CD14-positive monocyte (primary cell): ENCODE measurements around the gene CTSA. TPM values are rescaled to one million over a fixed set of nuclear protein-coding genes. Genes with fewer than 3 reads are reported as not detected.

Source experiments
- DNase-seq, 3 donors: peaks; one replicate each; pipeline ENCODE4 v3.0.0-alpha.2; 2011 to 2022
- H2AFZ ChIP-seq: 2 replicates; pipeline ENCODE4 v1.6.0; 2012; ENCODE audit warnings: mild to moderate bottlenecking, low read depth, low read length, inconsistent platforms; ENCODE audit not compliant: insufficient read depth, poor library complexity, severe bottlenecking
- H3K27ac ChIP-seq, 2 donors: 1 replicate in 1 of 2; 2 replicates in 1 of 2; pipeline ENCODE4 v1.5.1; 2012 to 2013; ENCODE audit warnings: low read length in 2 of 2, control low read depth in 1 of 2, inconsistent platforms in 1 of 2, low read depth in 1 of 2, mild to moderate bottlenecking in 1 of 2
- H3K27me3 ChIP-seq, 2 donors: one replicate each; pipeline versions ENCODE4 v1.6.0 to v1.6.1; 2011 to 2013; ENCODE audit warnings: low read length in 2 of 2; ENCODE audit not compliant: control insufficient read depth in 2 of 2, insufficient read depth in 2 of 2
- H3K36me3 ChIP-seq, 2 donors: replicated peaks in 1 of 2; 1 replicate in 1 of 2; 2 replicates in 1 of 2; pipeline versions ENCODE4 v1.5.1 to v1.6.1; 2012 to 2013; ENCODE audit warnings: low read length in 2 of 2, control low read depth in 1 of 2, inconsistent platforms in 1 of 2, mild to moderate bottlenecking in 1 of 2; ENCODE audit not compliant: insufficient read depth in 2 of 2, control insufficient read depth in 1 of 2
- H3K4me1 ChIP-seq, 2 donors: 1 replicate in 1 of 2; 2 replicates in 1 of 2; pipeline versions ENCODE4 v1.5.1 to v1.6.1; 2012 to 2013; ENCODE audit warnings: low read length in 2 of 2, control low read depth in 1 of 2, inconsistent platforms in 1 of 2, mild to moderate bottlenecking in 1 of 2, moderate library complexity in 1 of 2; ENCODE audit not compliant: insufficient read depth in 2 of 2, control insufficient read depth in 1 of 2
- H3K4me2 ChIP-seq: replicated peaks from 2 replicates; pipeline ENCODE3; 2012; ENCODE audit warnings: low read length, moderate library complexity, mild to moderate bottlenecking; ENCODE audit not compliant: poor library complexity, severe bottlenecking; ENCODE audit errors: extremely low read depth
- H3K4me3 ChIP-seq, 3 experiments: fragments of 200-600 bp in 1 of 3; sonication (generic) in 1 of 3; replicated peaks in 1 of 3; 1 replicate in 2 of 3; 2 replicates in 1 of 3; pipeline ENCODE4 v1.5.1; 2011 to 2013; ENCODE audit warnings: low read length in 3 of 3, mild to moderate bottlenecking in 3 of 3, control low read depth in 2 of 3, low read depth in 2 of 3, inconsistent platforms in 1 of 3, moderate library complexity in 1 of 3
- H3K79me2 ChIP-seq: 2 replicates; pipeline ENCODE4 v1.6.0; 2012; ENCODE audit warnings: mild to moderate bottlenecking, control low read depth, inconsistent platforms, low read length, moderate library complexity; ENCODE audit not compliant: insufficient read depth
- H3K9ac ChIP-seq: 2 replicates; pipeline ENCODE4 v1.6.0; 2017; ENCODE audit warnings: low read length, mild to moderate bottlenecking; ENCODE audit not compliant: insufficient read depth, poor library complexity, severe bottlenecking
- H3K9me3 ChIP-seq, 2 donors: replicated peaks in 1 of 2; 1 replicate in 1 of 2; 2 replicates in 1 of 2; pipeline versions ENCODE4 v1.5.1 to v1.6.1; 2012 to 2013; ENCODE audit warnings: low read length in 2 of 2, control low read depth in 1 of 2; ENCODE audit not compliant: control insufficient read depth in 1 of 2, insufficient read depth in 1 of 2
- H4K20me1 ChIP-seq: 2 replicates; pipeline ENCODE4 v1.6.0; 2012; ENCODE audit warnings: mild to moderate bottlenecking, low read length, control low read depth, moderate library complexity; ENCODE audit not compliant: insufficient read depth
- H3K27ac Mint-ChIP-seq, 7 donors: one replicate each; pipeline ENCODE4 v1.8.0; 2020; ENCODE audit warnings: mild to moderate bottlenecking in 7 of 7, mixed read lengths in 7 of 7, moderate library complexity in 6 of 7, inconsistent platforms in 2 of 7
- H3K27me3 Mint-ChIP-seq, 3 donors: one replicate each; pipeline ENCODE4 v1.8.0; 2021 to 2022; ENCODE audit warnings: low read depth in 3 of 3, mild to moderate bottlenecking in 3 of 3, mixed read lengths in 3 of 3, moderate library complexity in 3 of 3, inconsistent platforms in 1 of 3
- H3K36me3 Mint-ChIP-seq, 2 donors: one replicate each; pipeline ENCODE4 v1.8.0; 2020; ENCODE audit warnings: mixed read lengths in 2 of 2, inconsistent platforms in 1 of 2, mild to moderate bottlenecking in 1 of 2
- H3K4me1 Mint-ChIP-seq: one replicate; pipeline ENCODE4 v1.8.0; 2020; ENCODE audit warnings: mild to moderate bottlenecking, mixed read lengths
- H3K4me3 Mint-ChIP-seq, 2 donors: one replicate each; pipeline ENCODE4 v1.8.0; 2020; ENCODE audit warnings: mild to moderate bottlenecking in 2 of 2, mixed read lengths in 2 of 2, moderate library complexity in 1 of 2
- H3K9me3 Mint-ChIP-seq, 7 donors: one replicate each; pipeline ENCODE4 v1.8.0; 2020 to 2022; ENCODE audit warnings: mixed read lengths in 7 of 7, mild to moderate bottlenecking in 6 of 7, moderate library complexity in 6 of 7, inconsistent platforms in 2 of 7
- CTCF ChIP-seq: fragments of 200-600 bp; IDR thresholded peaks from one replicate; pipeline ENCODE4 v1.8.0; 2022; ENCODE audit warnings: antibody characterized with exemption, mild to moderate bottlenecking
- WGBS: methylation state at CpG from one replicate; pipeline ENCODE4 v1.1.5; 2013; ENCODE audit warnings: missing lambda C conversion rate; ENCODE audit not compliant: insufficient coverage; 5-methylcytosine and 5-hydroxymethylcytosine counted together
- intact Hi-C, 2 donors: fragments of 100-400 bp; cut with micrococcal nuclease; formaldehyde crosslinking; loops; one replicate each; pipeline versions ENCODE4 v1.15.0 to v1.15.1; 2023
- polyA plus RNA-seq, 3 donors: library from polyadenylated mRNA; depleted of rRNA in 1 of 3; unstranded in 2 of 3; stranded (reverse) in 1 of 3; fragments of 300-500 nt in 2 of 3; fragments of >200 nt in 1 of 3; fragmentation: Illumina TruSeq in 2 of 3; gene quantifications; 1 replicate in 2 of 3; 2 replicates in 1 of 3; pipeline ENCODE4 v1.2.3, GENCODE V29; 2012 to 2021

The CTSA gene
- polyA plus RNA-seq, 3 donors, result 279 to 489 (median 366) TPM

- H3K9me3 Mint-ChIP-seq, result no peaks in the 10 kb centered on the region
- H3K9me3 ChIP-seq, result no peaks in the 10 kb centered on the region
- peaks cover 31% of the 10 kb centered on the region for H3K79me2 ChIP-seq
- DNase-seq, result no peak
- H3K4me1 ChIP-seq, result peaks cover 11 to 18% of the 10 kb centered on the region in 2 donors
- no peaks in the 10 kb centered on the region for H4K20me1 ChIP-seq
- H3K36me3 Mint-ChIP-seq, result peaks cover 2 to 9% of the 10 kb centered on the region in 2 donors
- H3K4me2 ChIP-seq, result no peak overlapping the region
- 100% methylated on average over 1 of the region's 7 CpGs for WGBS
- H3K9ac ChIP-seq, result no peak overlapping the region
- peaks cover 0 to 2% (median 0%) of the 10 kb centered on the region in 3 donors for H3K27me3 Mint-ChIP-seq
- no peaks in the 10 kb centered on the region for H3K36me3 ChIP-seq
- intact Hi-C loops, result no loop called here
- no peak for TF ChIP-seq CTCF
- no peak overlapping the region for H3K27ac Mint-ChIP-seq
- H2AFZ ChIP-seq, result no peak overlapping the region
- H3K27ac ChIP-seq, result no peak overlapping the region
- no peak overlapping the region for H3K4me3 Mint-ChIP-seq
- H3K4me1 Mint-ChIP-seq, result peaks cover 22% of the 10 kb centered on the region
- no peaks in the 10 kb centered on the region for H3K27me3 ChIP-seq
- H3K4me3 ChIP-seq, result no peak overlapping the region
Measured at GRCh38 chr20:45861221-45862075, 29.7 kb upstream of the CTSA start.

GRCh38 chr20:45863543-45864470 is 27.3 kb upstream of the CTSA start:
- Mint-ChIP-seq H3K4me3 (no peak overlapping the region), H3K9me3 (no peaks in the 10 kb centered on the region), H3K27ac (peak overlapping the region in 1 of 7 donors; percentile 16), H3K27me3 (peaks cover 0 to 4% (median 0%) of the 10 kb centered on the region in 3 donors), H3K36me3 (peaks cover 2 to 11% of the 10 kb centered on the region in 2 donors), H3K4me1 (peaks cover 7% of the 10 kb centered on the region)
- no peak for TF ChIP-seq CTCF
- Histone ChIP-seq H3K4me2 (no peak overlapping the region), H3K27ac (no peak overlapping the region), H3K4me1 (no peaks in the 10 kb centered on the region), H2AFZ (no peak overlapping the region), H3K79me2 (peaks cover 14% of the 10 kb centered on the region), H3K36me3 (no peaks in the 10 kb centered on the region), H3K4me3 (no peak overlapping the region), H3K9me3 (no peaks in the 10 kb centered on the region), H3K9ac (no peak overlapping the region), H3K27me3 (no peaks in the 10 kb centered on the region), H4K20me1 (no peaks in the 10 kb centered on the region)
- 92% methylated on average over 3 of the region's 7 CpGs for WGBS
- no peak for DNase-seq
- intact Hi-C loops, result no loop called here
